Measurements from ENCODE around the gene MCTP2. TPM values are rescaled to one million over a fixed set of nuclear protein-coding genes. Genes with fewer than 3 reads are reported as not detected.

The MCTP2 gene
- total RNA-seq, 4 donors from 2014 or later, result 35.2 to 84.0 (median 61.2) TPM

- WGBS, 2 donors, result 91 to 95% methylated on average over 10 of the region's 10 CpGs
- Histone ChIP-seq H3K4me1 (no peaks in the 10 kb centered on the region), H3K36me3 (no peaks in the 10 kb centered on the region), H3K9me3 (no peaks in the 10 kb centered on the region), H3K4me3 (replicated peaks in 1 of 3) (no peak overlapping the region), H3K27me3 (no peaks in the 10 kb centered on the region), H3K27ac (no peak overlapping the region)
- intact Hi-C loops (cut with DNase I), result no loop called here
- no peak for DNase-seq
- TF ChIP-seq POLR2A (IDR thresholded peaks at IDR 0.05) (no peak), CTCF (IDR thresholded peaks at IDR 0.05) (no peak)
These were observed 139.0 kb downstream of the MCTP2 start for GRCh38 chr15:94370206-94370935.

GRCh38 chr15:94370936-94371285 is 139.6 kb downstream of the MCTP2 start:
- Histone ChIP-seq H3K27ac (no peak overlapping the region), H3K9me3 (no peaks in the 10 kb centered on the region), H3K4me1 (no peaks in the 10 kb centered on the region), H3K4me3 (replicated peaks in 1 of 3) (no peak overlapping the region), H3K27me3 (no peaks in the 10 kb centered on the region), H3K36me3 (no peaks in the 10 kb centered on the region)
- intact Hi-C loops (cut with DNase I), result no loop called here
- DNase-seq, result no peak
- TF ChIP-seq POLR2A (IDR thresholded peaks at IDR 0.05) (no peak), CTCF (IDR thresholded peaks at IDR 0.05) (no peak)
- 88 to 93% methylated on average over 2 of the region's 2 CpGs for WGBS, 2 donors

- H3K4me3 ChIP-seq (replicated peaks in 1 of 3), result no peak overlapping the region
- H3K27me3 ChIP-seq, result no peaks in the 10 kb centered on the region
- no peaks in the 10 kb centered on the region for H3K9me3 ChIP-seq
- DNase-seq, result no peak
- H3K36me3 ChIP-seq, result no peaks in the 10 kb centered on the region
- H3K27ac ChIP-seq, result no peak overlapping the region
- intact Hi-C loops (cut with DNase I), result no loop called here
- WGBS, 2 donors, result 87 to 95% methylated on average over 6 of the region's 6 CpGs
- no peaks in the 10 kb centered on the region for H3K4me1 ChIP-seq
- no peak for TF ChIP-seq POLR2A (IDR thresholded peaks at IDR 0.05)
These were observed 141.5 kb downstream of the MCTP2 start for GRCh38 chr15:94372821-94373220.

GRCh38 chr15:94375997-94376396 is 144.6 kb downstream of the MCTP2 start:
- Histone ChIP-seq H3K27ac (no peak overlapping the region), H3K4me3 (replicated peaks in 1 of 3) (no peak overlapping the region), H3K36me3 (no peaks in the 10 kb centered on the region), H3K9me3 (no peaks in the 10 kb centered on the region), H3K27me3 (no peaks in the 10 kb centered on the region), H3K4me1 (no peaks in the 10 kb centered on the region)
- WGBS, 2 donors, result 90 to 94% methylated on average over 1 of the region's 1 CpG
- TF ChIP-seq POLR2A (IDR thresholded peaks at IDR 0.05) (no peak), CTCF (IDR thresholded peaks at IDR 0.05) (no peak)
- no peak for DNase-seq
- intact Hi-C loops (cut with DNase I), result no loop called here

GRCh38 chr15:94379986-94380385 is 148.6 kb downstream of the MCTP2 start:
- no peaks in the 10 kb centered on the region for H3K36me3 ChIP-seq
- H3K9me3 ChIP-seq, result no peaks in the 10 kb centered on the region
- no peaks in the 10 kb centered on the region for H3K27me3 ChIP-seq
- 95 to 99% methylated on average over 3 of the region's 3 CpGs for WGBS, 2 donors
- no peak for DNase-seq
- TF ChIP-seq CTCF (IDR thresholded peaks at IDR 0.05) (no peak), POLR2A (IDR thresholded peaks at IDR 0.05) (no peak)
- intact Hi-C loops (cut with DNase I), result no loop called here
- no peak overlapping the region for H3K4me3 ChIP-seq (replicated peaks in 1 of 3)
- H3K4me1 ChIP-seq, result no peaks in the 10 kb centered on the region
- H3K27ac ChIP-seq, result no peak overlapping the region
